Gastroesophageal sphincter (tissue), 4 donors: Measurements from ENCODE around the gene FAM181B. TPM values are rescaled to one million over a fixed set of nuclear protein-coding genes. Genes with fewer than 3 reads are reported as not detected.
A peak's percentile ranks its signal among the peaks of the same experiment; 100 is the strongest.

Experiments
- ATAC-seq: fragments of 150-250 bp; one replicate; pipeline ENCODE4 v1.9.1; 2016; ENCODE audit warnings: mild to moderate bottlenecking, moderate library complexity
- H3K27ac ChIP-seq, 4 donors: fragments of 200-600 bp; sonication (generic) in 3 of 4; 1 replicate in 3 of 4; 2 replicates in 1 of 4; pipeline ENCODE4 v1.5.1; 2016 to 2019
- H3K27me3 ChIP-seq: fragments of 200-600 bp; sonication (generic); one replicate; pipeline ENCODE4 v1.5.1; 2019
- H3K36me3 ChIP-seq, 2 donors: fragments of 200-600 bp; sonication (generic); one replicate each; pipeline ENCODE4 v1.5.1; 2019; ENCODE audit warnings: control low read depth in 1 of 2
- H3K4me1 ChIP-seq, 3 donors: fragments of 200-600 bp; sonication (generic); 1 replicate in 2 of 3; 2 replicates in 1 of 3; pipeline ENCODE4 v1.5.1; 2016 to 2019; ENCODE audit warnings: control low read depth in 2 of 3
- H3K4me3 ChIP-seq, 2 donors: fragments of 200-600 bp; sonication (generic); one replicate each; pipeline ENCODE4 v1.5.1; 2019; ENCODE audit warnings: mild to moderate bottlenecking in 1 of 2, moderate library complexity in 1 of 2
- H3K9me3 ChIP-seq, 3 donors: fragments of 200-600 bp; sonication (generic); one replicate each; pipeline ENCODE4 v1.5.1; 2017 to 2019; ENCODE audit warnings: control low read depth in 2 of 3
- CTCF ChIP-seq, 4 experiments: fragments of 200-600 bp in 2 of 4; fragments of 450-650 bp in 2 of 4; sonication (generic) in 1 of 4; IDR thresholded peaks; one replicate each; pipeline ENCODE4 v1.5.1; 2017 to 2019; ENCODE audit warnings: antibody characterized with exemption in 4 of 4, mild to moderate bottlenecking in 2 of 4, moderate library complexity in 2 of 4
- EP300 ChIP-seq: sonication (generic); formaldehyde crosslinking; IDR thresholded peaks from one replicate; pipeline ENCODE4 v1.6.1; 2017; ENCODE audit warnings: antibody characterized with exemption, mild to moderate bottlenecking
- POLR2A ChIP-seq, 2 donors: fragments of 450-650 bp; IDR thresholded peaks; one replicate each; pipeline ENCODE4 v1.6.1; 2017; ENCODE audit warnings: antibody characterized with exemption in 2 of 2, mild to moderate bottlenecking in 2 of 2, moderate library complexity in 1 of 2
- POLR2AphosphoS5 ChIP-seq: sonication (generic); formaldehyde crosslinking; IDR thresholded peaks from one replicate; pipeline ENCODE4 v1.6.1; 2017; ENCODE audit warnings: antibody characterized with exemption
- WGBS, 2 donors: methylation state at CpG; one replicate each; pipeline ENCODE4 v1.1.5; 2018; ENCODE audit warnings: low coverage in 1 of 2; 5-methylcytosine and 5-hydroxymethylcytosine counted together
- total RNA-seq, 4 donors: library from RNA; depleted of rRNA; stranded (reverse); fragments of >200 nt; gene quantifications; one replicate each; pipeline ENCODE4 v1.1.0, GENCODE V29; 2016

FAM181B gene
- total RNA-seq, 4 donors from 2014 or later: 0.81 to 1.9 (median 1.4) TPM

- H3K27me3 ChIP-seq: peaks cover 18% of the 10 kb centered on the region
- H3K9me3 ChIP-seq: no peaks in the 10 kb centered on the region
- no peaks in the 10 kb centered on the region for H3K4me1 ChIP-seq
- ATAC-seq: no peak
- no peak for TF ChIP-seq POLR2A (IDR thresholded peaks at IDR 0.05)
- no peak for TF ChIP-seq EP300
- H3K36me3 ChIP-seq: no peaks in the 10 kb centered on the region
- H3K27ac ChIP-seq: no peak overlapping the region
- no peak overlapping the region for H3K4me3 ChIP-seq
Measured at GRCh38 chr11:82711648-82712047, 22.0 kb downstream of the FAM181B start.

- H3K27ac ChIP-seq: no peak overlapping the region
- H3K27me3 ChIP-seq: no peaks in the 10 kb centered on the region
- H3K9me3 ChIP-seq: no peaks in the 10 kb centered on the region
- no peak for TF ChIP-seq EP300
- TF ChIP-seq POLR2A (IDR thresholded peaks at IDR 0.05): no peak
- no peak for TF ChIP-seq POLR2AphosphoS5
- TF ChIP-seq CTCF (IDR thresholded peaks at IDR 0.05): no peak
- no peak overlapping the region for H3K4me3 ChIP-seq
- no peak for ATAC-seq
- no peaks in the 10 kb centered on the region for H3K4me1 ChIP-seq
- no peaks in the 10 kb centered on the region for H3K36me3 ChIP-seq
- 78 to 86% methylated on average over 4 to 5 of the region's 5 CpGs for WGBS, 2 donors
Measured at GRCh38 chr11:82703796-82704195, 29.9 kb downstream of the FAM181B start.

- H3K27me3 ChIP-seq: no peaks in the 10 kb centered on the region
- no peaks in the 10 kb centered on the region for H3K4me1 ChIP-seq
- no peak overlapping the region for H3K27ac ChIP-seq
- TF ChIP-seq EP300 (no peak), CTCF (IDR thresholded peaks at IDR 0.05) (no peak), POLR2A (IDR thresholded peaks at IDR 0.05) (no peak), POLR2AphosphoS5 (no peak)
- H3K9me3 ChIP-seq: no peaks in the 10 kb centered on the region
- no peak overlapping the region for H3K4me3 ChIP-seq
- no peak for ATAC-seq
- no peaks in the 10 kb centered on the region for H3K36me3 ChIP-seq
- WGBS, 2 donors: 100% methylated on average over 1 of the region's 2 CpGs
Measured at GRCh38 chr11:82703226-82703625, 30.4 kb downstream of the FAM181B start.

- ATAC-seq: no peak
- Histone ChIP-seq H3K9me3 (no peaks in the 10 kb centered on the region), H3K36me3 (no peaks in the 10 kb centered on the region), H3K4me1 (no peaks in the 10 kb centered on the region), H3K27ac (no peak overlapping the region), H3K27me3 (no peaks in the 10 kb centered on the region), H3K4me3 (no peak overlapping the region)
- peak; percentile 17 to 60 (median 36) for TF ChIP-seq CTCF (IDR thresholded peaks at IDR 0.05)
- TF ChIP-seq EP300: no peak
- WGBS, 2 donors: 19 to 63% methylated on average over 4 to 5 of the region's 7 CpGs
Measured at GRCh38 chr11:82701847-82702520, 31.7 kb downstream of the FAM181B start.

GRCh38 chr11:82698576-82699352 is 34.9 kb downstream of the FAM181B start:
- Histone ChIP-seq H3K9me3 (no peaks in the 10 kb centered on the region), H3K27ac (no peak overlapping the region), H3K4me3 (no peak overlapping the region), H3K36me3 (no peaks in the 10 kb centered on the region), H3K4me1 (no peaks in the 10 kb centered on the region), H3K27me3 (no peaks in the 10 kb centered on the region)
- no peak for ATAC-seq
- TF ChIP-seq POLR2A (IDR thresholded peaks at IDR 0.05) (no peak), POLR2AphosphoS5 (no peak), EP300 (no peak), CTCF (IDR thresholded peaks at IDR 0.05) (no peak)
- WGBS, 2 donors: 53 to 73% methylated on average over 3 to 5 of the region's 6 CpGs
